Activated CD4-positive, alpha-beta T cell treated with anti-CD3 and anti-CD28 coated beads for 1 hour (primary cell): Measurements from ENCODE around the gene TRIM16.
"Not testable (repeated sequence)": the region's sequence is repeated elsewhere in the genome, so short reads cannot be mapped to it uniquely, and the experiment has no call there.

ENCODE experiments used
- DNase-seq: peaks from one replicate; pipeline ENCODE4 v3.0.0-alpha.2; 2020

Gene TRIM16

GRCh38 chr17:15592960-15593359 lies 91.2 kb downstream of the TRIM16 start:
- not testable (repeated sequence) for DNase-seq

- not testable (repeated sequence) for DNase-seq
These were observed 92.1 kb downstream of the TRIM16 start for GRCh38 chr17:15591986-15592385.

DNA sequence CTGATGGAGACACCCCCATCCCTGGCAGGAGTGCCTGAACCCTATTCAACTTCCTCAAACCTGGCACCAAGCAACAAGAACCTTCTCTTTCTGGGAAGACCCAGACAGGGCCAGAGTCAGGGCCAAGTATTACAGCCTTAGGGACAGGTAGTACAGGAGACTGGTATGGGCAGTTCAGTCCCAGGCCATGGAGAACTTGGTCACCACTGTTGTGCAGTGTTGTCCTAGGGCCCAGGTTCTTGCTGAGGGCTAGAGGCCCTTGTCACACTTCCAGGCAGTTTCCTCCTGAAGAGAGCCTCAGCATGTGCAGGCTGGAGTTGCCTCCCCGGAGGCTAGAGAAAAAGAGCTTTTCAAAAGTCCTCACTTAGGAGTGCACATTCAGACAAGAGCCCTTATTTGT lies 93.3 kb downstream of the TRIM16 start:
- DNase-seq = not testable (repeated sequence)

DNA sequence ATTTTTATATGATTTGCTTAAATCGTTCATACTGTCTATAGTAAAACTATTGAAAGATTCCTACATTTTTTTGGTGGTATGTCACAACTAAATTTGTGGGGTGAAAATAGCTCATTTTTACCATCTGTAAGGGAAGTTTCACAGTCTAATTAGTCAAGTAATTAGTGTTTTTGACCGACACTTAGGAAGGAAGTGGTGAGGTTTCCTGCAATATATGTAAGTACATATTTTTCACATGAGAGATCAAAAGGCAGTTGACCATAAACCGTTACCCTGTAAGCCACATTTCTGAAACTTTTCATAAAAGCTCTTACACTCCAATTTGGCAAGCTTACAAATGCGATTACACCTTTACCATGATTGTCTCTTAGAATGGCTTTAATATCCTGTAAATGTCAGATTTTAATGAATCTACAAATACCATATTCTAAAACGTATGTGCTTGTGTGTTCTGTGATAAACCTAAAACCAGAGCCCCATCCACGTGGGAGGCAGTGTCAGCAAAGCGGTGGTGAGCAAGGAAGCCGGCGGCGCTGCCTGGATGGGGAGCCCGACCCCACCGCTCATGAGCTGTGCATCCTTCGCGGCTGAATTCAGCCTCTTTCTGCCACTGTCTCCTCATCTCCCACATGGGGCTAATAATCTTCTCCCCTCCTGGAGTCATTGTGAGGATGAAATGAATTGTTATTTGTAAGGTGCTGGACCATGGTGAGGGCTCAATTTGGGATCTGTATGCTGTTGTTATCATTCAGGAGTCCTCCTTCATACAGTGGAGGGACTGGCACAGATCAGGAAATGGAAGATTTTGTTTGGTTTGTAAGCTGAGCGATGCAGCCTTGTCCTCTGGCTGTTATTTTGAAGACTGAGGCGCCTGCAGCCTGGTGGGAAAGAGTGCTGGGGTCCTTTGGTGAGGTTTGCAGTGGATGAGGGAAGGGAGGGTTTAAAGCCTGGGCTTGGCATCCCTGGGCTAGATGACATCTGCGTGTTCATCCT lies 94.3 kb downstream of the TRIM16 start:
- not testable (repeated sequence) for DNase-seq

GRCh38 chr17:15588017-15588416 lies 96.1 kb downstream of the TRIM16 start:
- DNase-seq = not testable (repeated sequence)

DNA sequence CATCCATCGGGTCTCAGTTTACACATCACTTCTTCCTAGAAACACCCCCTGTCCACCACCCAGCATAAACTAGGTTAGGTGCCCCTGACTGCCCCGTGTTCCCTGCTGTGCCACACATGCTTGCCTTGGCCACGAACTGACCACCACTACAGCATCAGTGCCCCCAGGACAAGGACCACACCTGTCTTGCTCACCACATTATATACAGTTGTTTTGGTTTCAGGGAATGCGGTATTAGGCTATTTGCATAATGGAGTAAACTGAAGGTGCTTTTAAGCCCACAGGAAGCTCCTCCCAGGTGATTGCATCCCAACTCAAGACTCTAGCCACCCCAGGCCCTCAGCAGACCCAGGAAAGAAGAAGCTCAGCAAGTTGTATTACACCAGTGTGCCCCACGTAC lies 100.8 kb downstream of the TRIM16 start:
- DNase-seq = not testable (repeated sequence)

DNA sequence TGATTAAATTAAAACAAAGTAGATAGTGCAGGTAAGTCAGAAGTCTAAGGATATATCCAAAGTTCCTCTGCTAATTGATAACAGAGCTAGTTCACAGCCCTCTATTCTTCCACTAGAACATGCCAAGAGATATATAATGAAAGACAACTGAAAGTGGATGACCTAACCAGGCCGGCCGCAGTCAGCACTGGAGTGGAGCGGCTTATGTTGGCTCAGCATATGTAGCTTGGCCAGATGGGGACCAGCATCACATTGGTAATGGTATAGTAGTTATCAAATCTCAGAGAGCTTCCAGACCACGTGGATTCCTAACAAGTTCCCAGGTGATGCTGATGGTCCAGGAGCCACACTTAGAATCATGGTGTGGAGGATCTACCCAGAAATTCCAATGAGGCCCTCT lies 102.6 kb downstream of the TRIM16 start:
- DNase-seq = not testable (repeated sequence)
